IPS-15b (cell line): ENCODE data around the gene DLX4.

Experiments
- H3K27me3 ChIP-seq: one replicate; pipeline ENCODE4 v1.6.1; 2013; ENCODE audit warnings: low read length; ENCODE audit not compliant: control insufficient read depth, insufficient read depth
- H3K36me3 ChIP-seq: one replicate; pipeline ENCODE4 v1.6.1; 2013; ENCODE audit warnings: low read length; ENCODE audit not compliant: control insufficient read depth, insufficient read depth
- H3K4me1 ChIP-seq: one replicate; pipeline ENCODE4 v1.6.1; 2013; ENCODE audit warnings: mild to moderate bottlenecking, low read length; ENCODE audit not compliant: control insufficient read depth, insufficient read depth
- H3K4me3 ChIP-seq: one replicate; pipeline ENCODE4 v1.5.1; 2013; ENCODE audit warnings: low read depth, low read length
- H3K9ac ChIP-seq: one replicate; pipeline ENCODE4 v1.6.1; 2013; ENCODE audit warnings: low read depth, mild to moderate bottlenecking, low read length
- H3K9me3 ChIP-seq: one replicate; pipeline ENCODE4 v1.6.1; 2013; ENCODE audit warnings: mild to moderate bottlenecking, low read length; ENCODE audit not compliant: control insufficient read depth, insufficient read depth

The DLX4 gene

GRCh38 chr17:49993423-49994060, 24.6 kb downstream of the DLX4 start:
- peaks cover 10% of the 10 kb centered on the region for H3K4me1 ChIP-seq
- H3K9me3 ChIP-seq, result no peaks in the 10 kb centered on the region
- H3K9ac ChIP-seq, result no peak overlapping the region
- H3K36me3 ChIP-seq, result no peaks in the 10 kb centered on the region
- H3K4me3 ChIP-seq, result peak overlapping the region; percentile 66
- H3K27me3 ChIP-seq, result peaks cover 96% of the 10 kb centered on the region

- H3K27me3 ChIP-seq, result peaks cover 95% of the 10 kb centered on the region
- peaks cover 11% of the 10 kb centered on the region for H3K4me1 ChIP-seq
- H3K9ac ChIP-seq, result no peak overlapping the region
- peak overlapping the region; percentile 66 for H3K4me3 ChIP-seq
- no peaks in the 10 kb centered on the region for H3K9me3 ChIP-seq
- H3K36me3 ChIP-seq, result no peaks in the 10 kb centered on the region
Observed at GRCh38 chr17:49994085-49995054, 25.4 kb downstream of the DLX4 start.

- Histone ChIP-seq H3K36me3 (no peaks in the 10 kb centered on the region), H3K4me3 (peak within 1 kb of the TSS; percentile 66), H3K4me1 (peaks cover 11% of the 10 kb centered on the region), H3K9me3 (no peaks in the 10 kb centered on the region), H3K9ac (no peak within 1 kb of the TSS), H3K27me3 (peaks cover 97% of the 10 kb centered on the region)
Observed at GRCh38 chr17:49995055-49995738, 26.2 kb downstream of the DLX4 start, which contains the start of gene DLX3. TSS of gene DLX3 (minus strand) at chr17:49995224. CDS start at chr17:49994998, 226 bp downstream.

GRCh38 chr17:49996121-49996494, 27.1 kb downstream of the DLX4 start:
- no peaks in the 10 kb centered on the region for H3K9me3 ChIP-seq
- H3K36me3 ChIP-seq, result no peaks in the 10 kb centered on the region
- H3K4me1 ChIP-seq, result peaks cover 11% of the 10 kb centered on the region
- H3K4me3 ChIP-seq, result peak overlapping the region; percentile 26
- H3K27me3 ChIP-seq, result peaks cover 96% of the 10 kb centered on the region
- H3K9ac ChIP-seq, result no peak overlapping the region

- peaks cover 11% of the 10 kb centered on the region for H3K4me1 ChIP-seq
- H3K4me3 ChIP-seq, result peak overlapping the region; percentile 50
- peaks cover 96% of the 10 kb centered on the region for H3K27me3 ChIP-seq
- H3K36me3 ChIP-seq, result no peaks in the 10 kb centered on the region
- H3K9me3 ChIP-seq, result no peaks in the 10 kb centered on the region
- H3K9ac ChIP-seq, result no peak overlapping the region
Observed at GRCh38 chr17:49996495-49997300, 27.7 kb downstream of the DLX4 start.

GRCh38 chr17:49997301-49997650, 28.3 kb downstream of the DLX4 start:
- Histone ChIP-seq H3K9me3 (no peaks in the 10 kb centered on the region), H3K4me3 (peak overlapping the region; percentile 26), H3K9ac (no peak overlapping the region), H3K36me3 (no peaks in the 10 kb centered on the region), H3K27me3 (peaks cover 91% of the 10 kb centered on the region), H3K4me1 (peaks cover 11% of the 10 kb centered on the region)

- no peaks in the 10 kb centered on the region for H3K9me3 ChIP-seq
- H3K4me1 ChIP-seq, result peaks cover 8% of the 10 kb centered on the region
- no peak overlapping the region for H3K9ac ChIP-seq
- no peaks in the 10 kb centered on the region for H3K36me3 ChIP-seq
- peaks cover 84% of the 10 kb centered on the region for H3K27me3 ChIP-seq
- peak overlapping the region; percentile 37 for H3K4me3 ChIP-seq
Observed at GRCh38 chr17:49997773-49998703, 29.0 kb downstream of the DLX4 start.

GRCh38 chr17:49998836-49999511, 30.0 kb downstream of the DLX4 start:
- H3K27me3 ChIP-seq, result peaks cover 74% of the 10 kb centered on the region
- no peaks in the 10 kb centered on the region for H3K36me3 ChIP-seq
- H3K4me3 ChIP-seq, result peak overlapping the region; percentile 37
- no peaks in the 10 kb centered on the region for H3K9me3 ChIP-seq
- no peak overlapping the region for H3K9ac ChIP-seq
- H3K4me1 ChIP-seq, result peaks cover 7% of the 10 kb centered on the region

- Histone ChIP-seq H3K9me3 (no peaks in the 10 kb centered on the region), H3K36me3 (no peaks in the 10 kb centered on the region), H3K4me3 (no peak overlapping the region), H3K4me1 (no peaks in the 10 kb centered on the region), H3K9ac (no peak overlapping the region), H3K27me3 (peaks cover 27% of the 10 kb centered on the region)
Observed at GRCh38 chr17:50003911-50004310, 34.9 kb downstream of the DLX4 start.

- Histone ChIP-seq H3K27me3 (peaks cover 3% of the 10 kb centered on the region), H3K9ac (no peak overlapping the region), H3K9me3 (no peaks in the 10 kb centered on the region), H3K4me1 (no peaks in the 10 kb centered on the region), H3K36me3 (no peaks in the 10 kb centered on the region), H3K4me3 (no peak overlapping the region)
Observed at GRCh38 chr17:50009282-50009681, 40.3 kb downstream of the DLX4 start.
